Measurements from ENCODE around the gene UQCRHL.
A peak's percentile ranks its signal among the peaks of the same experiment; 100 is the strongest.

GRCh38 chr1:15848929-15849774 is 41.7 kb upstream of the UQCRHL start:
- TF ChIP-seq TCF12 (IDR thresholded peaks at IDR 0.05; ENCODE audit: low read depth) (peak; percentile 18; the same call in 1 of the 2 replicates), CREB1 (IDR thresholded peaks at IDR 0.05; ENCODE audit: low read depth) (no peak), YY1 (IDR thresholded peaks at IDR 0.05; ENCODE audit: low read depth) (no peak; the same call in 1 of the 2 replicates), EP300 (IDR thresholded peaks at IDR 0.05; ENCODE audit: borderline replicate concordance) (peak; percentile 5; the same call in 1 of the 2 replicates), RAD21 (IDR thresholded peaks at IDR 0.05; ENCODE audit: low read depth) (no peak), TEAD4 (IDR thresholded peaks at IDR 0.05) (no peak), NFIC (IDR thresholded peaks at IDR 0.05) (no peak), MAX (IDR thresholded peaks at IDR 0.05) (no peak; the same call in 1 of the 2 replicates), REST (IDR thresholded peaks at IDR 0.05; ENCODE audit: low read depth) (no peak), FOXM1 (IDR thresholded peaks at IDR 0.05; ENCODE audit: borderline replicate concordance, low read depth) (no peak), ZBTB7A (IDR thresholded peaks at IDR 0.05; ENCODE audit: low read depth) (no peak), USF1 (IDR thresholded peaks at IDR 0.05) (no peak)
